PC-3 (cell line): ENCODE results near the gene TPD52L1. TPM values are rescaled to one million over a fixed set of nuclear protein-coding genes. Genes with fewer than 3 reads are reported as not detected.

Experiments
- ATAC-seq: fragments of 200-7000 bp; cut with Tn5 transposase; 2 replicates; pipeline ENCODE4 v1.9.1; 2020; ENCODE audit warnings: mild to moderate bottlenecking, moderate library complexity
- BruUV-seq: library from RNA; stranded (reverse); fragments of 400-500 nt; replicated peaks from 2 replicates; lab custom pipeline; 2021; lab: Mats Ljungman, UMichigan
- CTCF ChIA-PET: fragments of 300-600 bp; sonication (Branson Sonifier 250); formaldehyde crosslinking; loops from one replicate; lab custom pipeline; 2022; ENCODE audit warnings: antibody characterized with exemption; lab: Charles Lee
- POLR2A ChIA-PET: fragments of 300-600 bp; sonication (Branson Sonifier 250); formaldehyde crosslinking; loops from one replicate; lab custom pipeline; 2022; ENCODE audit warnings: antibody characterized with exemption; ENCODE audit not compliant: unreplicated experiment; lab: Charles Lee
- DNase-seq: peaks from one replicate; pipeline ENCODE4 v3.0.0-alpha.2; 2015
- H2AFZ ChIP-seq: fragments of 300-600 bp; sonication (generic); 2 replicates; pipeline ENCODE4 v1.6.0; 2016; ENCODE audit warnings: antibody characterized with exemption, low read length
- H3F3A ChIP-seq: fragments of 300-600 bp; sonication (generic); one replicate; pipeline ENCODE4 v1.6.0; 2017; ENCODE audit warnings: antibody characterized with exemption, low read length, control low read depth, mild to moderate bottlenecking; ENCODE audit not compliant: unreplicated experiment
- H3K27ac ChIP-seq: fragments of 300-600 bp; sonication (generic); 2 replicates; pipeline ENCODE4 v1.5.1; 2016; ENCODE audit warnings: mild to moderate bottlenecking, low read length
- H3K27me3 ChIP-seq: fragments of 300-600 bp; sonication (generic); 2 replicates; pipeline ENCODE4 v1.6.1; 2016; ENCODE audit warnings: low read length, mixed read lengths
- H3K36me3 ChIP-seq: fragments of 300-600 bp; sonication (generic); 2 replicates; pipeline ENCODE4 v1.6.1; 2016; ENCODE audit warnings: low read depth, mixed run types, low read length, mixed read lengths
- H3K4me1 ChIP-seq: fragments of 300-600 bp; sonication (generic); 2 replicates; pipeline ENCODE4 v1.5.1; 2016; ENCODE audit warnings: low read length; ENCODE audit not compliant: insufficient read depth
- H3K4me2 ChIP-seq: fragments of 300-600 bp; sonication (generic); 2 replicates; pipeline ENCODE4 v1.6.0; 2016; ENCODE audit warnings: low read length
- H3K4me3 ChIP-seq: fragments of 300-600 bp; sonication (generic); 2 replicates; pipeline ENCODE4 v1.5.1; 2016; ENCODE audit warnings: mild to moderate bottlenecking, low read length, mixed read lengths
- H3K79me2 ChIP-seq: fragments of 300-600 bp; sonication (generic); 2 replicates; pipeline ENCODE4 v1.6.1; 2017; ENCODE audit warnings: low read length, mixed read lengths
- H3K9ac ChIP-seq: fragments of 300-600 bp; sonication (generic); 2 replicates; pipeline ENCODE4 v1.6.0; 2016; ENCODE audit warnings: mild to moderate bottlenecking, low read length
- H3K9me2 ChIP-seq: fragments of 300-600 bp; sonication (generic); replicated peaks from 2 replicates; pipeline ENCODE4 v1.6.1; 2016; ENCODE audit warnings: mixed run types, low read length, mixed read lengths
- H3K9me3 ChIP-seq: fragments of 300-600 bp; sonication (generic); 2 replicates; pipeline ENCODE4 v1.6.1; 2016; ENCODE audit warnings: low read length, mixed read lengths
- H4K20me1 ChIP-seq: fragments of 300-600 bp; sonication (generic); 2 replicates; pipeline ENCODE4 v1.6.1; 2016; ENCODE audit warnings: low read length, mixed read lengths
- EZH2 ChIP-seq: fragments of 300-600 bp; sonication (generic); IDR thresholded peaks from one replicate; pipeline ENCODE4 v1.6.1; 2017; ENCODE audit warnings: antibody characterized with exemption, mild to moderate bottlenecking, low read length; ENCODE audit not compliant: unreplicated experiment
- EZH2phosphoT487 ChIP-seq: fragments of 300-600 bp; sonication (generic); IDR thresholded peaks from 2 replicates; pipeline ENCODE4 v1.6.1; 2018; ENCODE audit warnings: mild to moderate bottlenecking, antibody characterized with exemption, low read length, borderline replicate concordance
- intact Hi-C: fragments of 100-400 bp; cut with micrococcal nuclease; formaldehyde crosslinking; loops from 2 replicates; pipeline ENCODE4 v1.9.0; 2023
- total RNA-seq: library from RNA; depleted of rRNA; stranded (reverse); fragments of >200 nt; gene quantifications from 2 replicates; pipeline ENCODE4 v1.2.3, GENCODE V29; 2014
- TF ChIP-seq, protein P1 (sequence below): fragments of 300-600 bp; sonication (generic); conservative IDR thresholded peaks from 2 replicates; pipeline ENCODE4 v1.5.1; 2017; ENCODE audit warnings: antibody characterized with exemption, low read depth, mild to moderate bottlenecking, low read length

TPD52L1 gene
- total RNA-seq, 1 experiment from 2014 or later = 39.4 TPM

DNA sequence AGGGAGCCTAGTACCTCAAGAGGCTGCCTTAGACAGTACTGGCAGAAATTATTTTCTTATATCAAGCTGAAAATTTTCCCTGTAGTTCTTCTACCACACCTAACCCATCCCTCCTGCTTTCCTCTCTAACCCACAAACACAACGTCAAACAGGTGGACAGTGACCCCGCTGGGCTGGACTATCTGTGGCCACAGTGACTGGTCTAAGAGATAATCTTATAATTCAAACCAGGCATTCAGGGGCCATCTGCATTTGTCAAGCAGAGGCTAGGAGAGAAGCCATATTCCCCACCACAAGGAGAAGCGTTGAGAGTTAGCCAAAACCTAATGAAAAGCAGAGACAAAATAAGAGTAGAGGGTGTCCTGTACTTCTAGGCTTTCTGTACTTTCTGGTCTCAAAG, 140.0 kb downstream of the TPD52L1 start:
- DNase-seq = no peak
- H3K79me2 ChIP-seq = no peaks in the 10 kb centered on the region
- POLR2A ChIA-PET = no interaction called here
- H3K27ac ChIP-seq = no peak overlapping the region
- H3F3A ChIP-seq = no peaks in the 10 kb centered on the region
- CTCF ChIA-PET = no interaction called here
- no peaks in the 10 kb centered on the region for H3K27me3 ChIP-seq
- H2AFZ ChIP-seq = no peak overlapping the region
- no peaks in the 10 kb centered on the region for H3K9me2 ChIP-seq
- no peaks in the 10 kb centered on the region for H3K9me3 ChIP-seq
- no peaks in the 10 kb centered on the region for H4K20me1 ChIP-seq
- no TSS peak for BruUV-seq
- intact Hi-C loops = no loop called here
- H3K4me3 ChIP-seq = no peak overlapping the region
- H3K36me3 ChIP-seq = peaks cover 6% of the 10 kb centered on the region
- ATAC-seq = no peak
- no peaks in the 10 kb centered on the region for H3K4me1 ChIP-seq
- no peak overlapping the region for H3K9ac ChIP-seq
- TF ChIP-seq EZH2 (no peak), EZH2phosphoT487 (no peak)
- TF ChIP-seq, protein P1, sequence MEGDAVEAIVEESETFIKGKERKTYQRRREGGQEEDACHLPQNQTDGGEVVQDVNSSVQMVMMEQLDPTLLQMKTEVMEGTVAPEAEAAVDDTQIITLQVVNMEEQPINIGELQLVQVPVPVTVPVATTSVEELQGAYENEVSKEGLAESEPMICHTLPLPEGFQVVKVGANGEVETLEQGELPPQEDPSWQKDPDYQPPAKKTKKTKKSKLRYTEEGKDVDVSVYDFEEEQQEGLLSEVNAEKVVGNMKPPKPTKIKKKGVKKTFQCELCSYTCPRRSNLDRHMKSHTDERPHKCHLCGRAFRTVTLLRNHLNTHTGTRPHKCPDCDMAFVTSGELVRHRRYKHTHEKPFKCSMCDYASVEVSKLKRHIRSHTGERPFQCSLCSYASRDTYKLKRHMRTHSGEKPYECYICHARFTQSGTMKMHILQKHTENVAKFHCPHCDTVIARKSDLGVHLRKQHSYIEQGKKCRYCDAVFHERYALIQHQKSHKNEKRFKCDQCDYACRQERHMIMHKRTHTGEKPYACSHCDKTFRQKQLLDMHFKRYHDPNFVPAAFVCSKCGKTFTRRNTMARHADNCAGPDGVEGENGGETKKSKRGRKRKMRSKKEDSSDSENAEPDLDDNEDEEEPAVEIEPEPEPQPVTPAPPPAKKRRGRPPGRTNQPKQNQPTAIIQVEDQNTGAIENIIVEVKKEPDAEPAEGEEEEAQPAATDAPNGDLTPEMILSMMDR = no peak
- no peak overlapping the region for H3K4me2 ChIP-seq

DNA sequence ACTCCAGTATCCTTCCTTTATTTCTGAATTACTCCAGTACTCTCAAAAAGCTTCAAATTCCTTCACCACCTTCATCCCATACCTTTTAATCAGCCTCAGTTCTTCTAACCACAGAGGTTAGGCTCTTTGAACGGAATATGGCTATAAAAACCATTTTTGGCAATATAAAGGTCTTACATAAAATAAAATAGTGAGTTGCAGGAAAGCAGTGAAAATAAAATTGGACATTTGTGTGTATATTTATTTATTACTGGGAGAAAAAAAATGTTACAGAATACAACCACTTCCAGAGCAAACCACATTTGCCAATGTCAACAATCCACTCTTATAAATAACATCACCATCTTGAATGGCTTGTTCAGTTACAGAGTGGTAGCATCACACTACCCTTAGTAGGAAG, 140.5 kb downstream of the TPD52L1 start:
- Histone ChIP-seq H3F3A (no peaks in the 10 kb centered on the region), H4K20me1 (no peaks in the 10 kb centered on the region), H3K4me3 (no peak overlapping the region), H2AFZ (no peak overlapping the region), H3K9me2 (no peaks in the 10 kb centered on the region), H3K9ac (no peak overlapping the region), H3K4me1 (no peaks in the 10 kb centered on the region), H3K9me3 (no peaks in the 10 kb centered on the region), H3K27me3 (no peaks in the 10 kb centered on the region), H3K79me2 (no peaks in the 10 kb centered on the region), H3K27ac (no peak overlapping the region), H3K4me2 (no peak overlapping the region), H3K36me3 (peaks cover 10% of the 10 kb centered on the region)
- intact Hi-C loops = no loop called here
- CTCF ChIA-PET = no interaction called here
- no peak for DNase-seq
- POLR2A ChIA-PET = no interaction called here
- no peak for ATAC-seq
- TF ChIP-seq EZH2phosphoT487 (no peak), EZH2 (no peak)
- TF ChIP-seq, protein P1 = no peak
- BruUV-seq = no TSS peak

DNA sequence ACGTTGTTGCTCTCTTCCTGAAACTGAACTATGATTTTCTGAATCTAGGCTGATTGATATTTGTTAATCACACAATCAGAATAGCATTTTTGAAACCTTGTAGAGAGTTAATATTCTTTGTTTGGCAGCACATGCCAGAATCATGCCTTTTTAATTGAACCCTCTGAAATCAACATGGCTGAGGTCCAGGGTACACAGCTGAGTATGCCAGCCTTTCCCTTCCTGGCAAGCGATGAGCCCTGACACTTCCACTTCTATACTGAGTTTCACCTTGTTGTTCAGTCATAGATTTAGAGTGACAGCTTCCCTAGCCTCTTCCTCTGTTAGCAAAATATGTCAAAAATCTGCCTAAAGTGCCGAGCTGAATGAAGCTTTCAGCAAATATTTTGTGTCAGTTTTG, 141.4 kb downstream of the TPD52L1 start:
- ATAC-seq = no peak

More for the DNA sequence above, 141.4 kb downstream of the TPD52L1 start:
- no peaks in the 10 kb centered on the region for H3K9me3 ChIP-seq
- no peaks in the 10 kb centered on the region for H4K20me1 ChIP-seq
- peaks cover 8% of the 10 kb centered on the region for H3K79me2 ChIP-seq
- no peaks in the 10 kb centered on the region for H3F3A ChIP-seq
- ChIA-PET POLR2A (no interaction called here), CTCF (no interaction called here)
- no peak overlapping the region for H3K27ac ChIP-seq
- H3K4me1 ChIP-seq = peaks cover 3% of the 10 kb centered on the region; the same call in 1 of the 2 replicates
- H3K4me3 ChIP-seq = no peak overlapping the region
- H3K4me2 ChIP-seq = no peak overlapping the region
- H3K27me3 ChIP-seq = no peaks in the 10 kb centered on the region
- BruUV-seq = no TSS peak
- H3K9ac ChIP-seq = no peak overlapping the region
- intact Hi-C loops = no loop called here
- DNase-seq = no peak
- no peak overlapping the region for H2AFZ ChIP-seq
- peaks cover 10% of the 10 kb centered on the region for H3K36me3 ChIP-seq
- TF ChIP-seq, protein P1 = no peak
- no peak for TF ChIP-seq EZH2phosphoT487
- no peak for TF ChIP-seq EZH2
- H3K9me2 ChIP-seq = no peaks in the 10 kb centered on the region
